ENCODE results near the gene CACNG4. TPM values are rescaled to one million over a fixed set of nuclear protein-coding genes. Genes with fewer than 3 reads are reported as not detected.
A peak's percentile ranks its signal among the peaks of the same experiment; 100 is the strongest.

CACNG4 gene
- 4.0 and 4.1 TPM in 2 replicates for total RNA-seq (2014; rRNA removed; shearing (Covaris generic))
- polyA plus RNA-seq (2016; fragmentation: Nextera tagmentation; extraction: Ambion mirVana), result 1.6 and 1.9 TPM in 2 replicates
- long read RNA-seq, result 0 reads

DNA sequence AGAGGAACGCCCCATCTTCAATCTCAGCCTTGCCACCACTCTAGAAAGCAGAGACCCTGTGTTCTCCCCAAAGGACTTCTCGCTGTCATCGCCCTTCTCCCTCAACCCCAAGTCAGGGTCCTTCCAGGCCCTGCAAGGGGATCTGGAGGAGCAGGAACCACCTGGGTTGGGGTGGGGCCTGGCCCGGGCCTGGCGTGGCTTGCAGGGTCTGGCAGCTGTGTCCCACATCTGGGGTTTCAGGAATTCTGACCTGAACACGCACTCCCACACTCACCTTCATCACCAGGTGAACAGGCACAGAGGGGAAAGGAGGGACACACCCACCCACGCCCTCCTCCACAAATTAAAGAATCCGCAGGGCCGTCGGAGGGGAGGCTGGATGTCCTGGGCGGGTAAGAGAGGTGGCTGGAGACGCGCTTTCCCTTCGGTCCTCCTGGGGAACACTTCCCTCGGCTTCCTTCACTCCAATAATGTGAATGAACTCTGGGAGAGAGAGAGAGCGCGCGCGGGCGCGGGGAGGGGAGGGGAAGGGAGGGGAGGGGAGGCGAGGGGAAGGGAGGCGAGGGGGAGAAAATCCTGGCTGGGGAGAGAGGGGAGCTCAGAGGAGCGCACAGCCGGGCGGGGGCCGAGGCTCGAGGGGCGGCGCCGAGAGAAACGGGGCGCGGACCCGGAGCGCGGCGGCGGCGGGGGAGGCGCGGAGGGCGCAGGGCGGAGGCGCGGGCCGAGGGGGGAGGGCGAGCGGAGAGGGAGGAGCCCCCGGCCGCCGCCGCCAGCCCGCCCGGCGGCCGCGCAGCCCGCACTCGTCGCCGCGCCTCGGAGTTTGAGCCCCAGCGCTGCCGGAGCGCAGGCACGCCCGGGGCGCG is at the start of gene CACNG4:
CACNG4 (plus strand) TSS at position 799 of the 863 bp plus-strand sequence. CDS start 205 bp downstream, outside the sequence.
- no peaks in the 10 kb centered on the region for H3K9me2 ChIP-seq (ENCODE audit: insufficient read depth)
- peaks cover 45% of the 10 kb centered on the region for H3K27me3 ChIP-seq (ENCODE audit: insufficient read depth)
- peak within 1 kb of the TSS; percentile 99 for H3K4me2 ChIP-seq
- H2AFZ ChIP-seq, result peak within 1 kb of the TSS; percentile 96
- no peaks in the 10 kb centered on the region for H3K9me3 Mint-ChIP-seq
- no peaks in the 10 kb centered on the region for H3K36me3 ChIP-seq (ENCODE audit: insufficient read depth)
- peak within 1 kb of the TSS; percentile 80 for H3K4me3 Mint-ChIP-seq
- H3K79me2 ChIP-seq (replicated peaks; ENCODE audit: insufficient read depth), result no peaks in the 10 kb centered on the region
- H3K4me1 Mint-ChIP-seq, result peaks cover 35% of the 10 kb centered on the region
- H3K27ac ChIP-seq (ENCODE audit: low read depth), result no peak within 1 kb of the TSS
- H3K27me3 Mint-ChIP-seq (ENCODE audit: insufficient read depth, low read depth, poor library complexity), result peaks cover 58% of the 10 kb centered on the region
- peak within 1 kb of the TSS; percentile 84 for H3K4me3 ChIP-seq
- H3F3A ChIP-seq (replicated peaks; ENCODE audit: low read depth), result 0 out of 2 replicates have a peak, but pooled peaks cover 4% of the 10 kb centered on the region
- no peak within 1 kb of the TSS for H3K27ac Mint-ChIP-seq
- ATAC-seq, result peak; percentile 27
- H4K20me1 ChIP-seq (replicated peaks; ENCODE audit: insufficient read depth), result no peaks in the 10 kb centered on the region; the same call in 1 of the 2 replicates
- H3K4me1 ChIP-seq (ENCODE audit: insufficient read depth), result peaks cover 17% of the 10 kb centered on the region; the same call in 1 of the 2 replicates
- TF ChIP-seq, protein P1, sequence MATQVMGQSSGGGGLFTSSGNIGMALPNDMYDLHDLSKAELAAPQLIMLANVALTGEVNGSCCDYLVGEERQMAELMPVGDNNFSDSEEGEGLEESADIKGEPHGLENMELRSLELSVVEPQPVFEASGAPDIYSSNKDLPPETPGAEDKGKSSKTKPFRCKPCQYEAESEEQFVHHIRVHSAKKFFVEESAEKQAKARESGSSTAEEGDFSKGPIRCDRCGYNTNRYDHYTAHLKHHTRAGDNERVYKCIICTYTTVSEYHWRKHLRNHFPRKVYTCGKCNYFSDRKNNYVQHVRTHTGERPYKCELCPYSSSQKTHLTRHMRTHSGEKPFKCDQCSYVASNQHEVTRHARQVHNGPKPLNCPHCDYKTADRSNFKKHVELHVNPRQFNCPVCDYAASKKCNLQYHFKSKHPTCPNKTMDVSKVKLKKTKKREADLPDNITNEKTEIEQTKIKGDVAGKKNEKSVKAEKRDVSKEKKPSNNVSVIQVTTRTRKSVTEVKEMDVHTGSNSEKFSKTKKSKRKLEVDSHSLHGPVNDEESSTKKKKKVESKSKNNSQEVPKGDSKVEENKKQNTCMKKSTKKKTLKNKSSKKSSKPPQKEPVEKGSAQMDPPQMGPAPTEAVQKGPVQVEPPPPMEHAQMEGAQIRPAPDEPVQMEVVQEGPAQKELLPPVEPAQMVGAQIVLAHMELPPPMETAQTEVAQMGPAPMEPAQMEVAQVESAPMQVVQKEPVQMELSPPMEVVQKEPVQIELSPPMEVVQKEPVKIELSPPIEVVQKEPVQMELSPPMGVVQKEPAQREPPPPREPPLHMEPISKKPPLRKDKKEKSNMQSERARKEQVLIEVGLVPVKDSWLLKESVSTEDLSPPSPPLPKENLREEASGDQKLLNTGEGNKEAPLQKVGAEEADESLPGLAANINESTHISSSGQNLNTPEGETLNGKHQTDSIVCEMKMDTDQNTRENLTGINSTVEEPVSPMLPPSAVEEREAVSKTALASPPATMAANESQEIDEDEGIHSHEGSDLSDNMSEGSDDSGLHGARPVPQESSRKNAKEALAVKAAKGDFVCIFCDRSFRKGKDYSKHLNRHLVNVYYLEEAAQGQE (IDR thresholded peaks at IDR 0.05; ENCODE audit: unreplicated experiment), result no peak
- no peak for TF ChIP-seq ZNF114 (CRISPR knock-in tag; IDR thresholded peaks at IDR 0.05)
- TF ChIP-seq, protein P2, sequence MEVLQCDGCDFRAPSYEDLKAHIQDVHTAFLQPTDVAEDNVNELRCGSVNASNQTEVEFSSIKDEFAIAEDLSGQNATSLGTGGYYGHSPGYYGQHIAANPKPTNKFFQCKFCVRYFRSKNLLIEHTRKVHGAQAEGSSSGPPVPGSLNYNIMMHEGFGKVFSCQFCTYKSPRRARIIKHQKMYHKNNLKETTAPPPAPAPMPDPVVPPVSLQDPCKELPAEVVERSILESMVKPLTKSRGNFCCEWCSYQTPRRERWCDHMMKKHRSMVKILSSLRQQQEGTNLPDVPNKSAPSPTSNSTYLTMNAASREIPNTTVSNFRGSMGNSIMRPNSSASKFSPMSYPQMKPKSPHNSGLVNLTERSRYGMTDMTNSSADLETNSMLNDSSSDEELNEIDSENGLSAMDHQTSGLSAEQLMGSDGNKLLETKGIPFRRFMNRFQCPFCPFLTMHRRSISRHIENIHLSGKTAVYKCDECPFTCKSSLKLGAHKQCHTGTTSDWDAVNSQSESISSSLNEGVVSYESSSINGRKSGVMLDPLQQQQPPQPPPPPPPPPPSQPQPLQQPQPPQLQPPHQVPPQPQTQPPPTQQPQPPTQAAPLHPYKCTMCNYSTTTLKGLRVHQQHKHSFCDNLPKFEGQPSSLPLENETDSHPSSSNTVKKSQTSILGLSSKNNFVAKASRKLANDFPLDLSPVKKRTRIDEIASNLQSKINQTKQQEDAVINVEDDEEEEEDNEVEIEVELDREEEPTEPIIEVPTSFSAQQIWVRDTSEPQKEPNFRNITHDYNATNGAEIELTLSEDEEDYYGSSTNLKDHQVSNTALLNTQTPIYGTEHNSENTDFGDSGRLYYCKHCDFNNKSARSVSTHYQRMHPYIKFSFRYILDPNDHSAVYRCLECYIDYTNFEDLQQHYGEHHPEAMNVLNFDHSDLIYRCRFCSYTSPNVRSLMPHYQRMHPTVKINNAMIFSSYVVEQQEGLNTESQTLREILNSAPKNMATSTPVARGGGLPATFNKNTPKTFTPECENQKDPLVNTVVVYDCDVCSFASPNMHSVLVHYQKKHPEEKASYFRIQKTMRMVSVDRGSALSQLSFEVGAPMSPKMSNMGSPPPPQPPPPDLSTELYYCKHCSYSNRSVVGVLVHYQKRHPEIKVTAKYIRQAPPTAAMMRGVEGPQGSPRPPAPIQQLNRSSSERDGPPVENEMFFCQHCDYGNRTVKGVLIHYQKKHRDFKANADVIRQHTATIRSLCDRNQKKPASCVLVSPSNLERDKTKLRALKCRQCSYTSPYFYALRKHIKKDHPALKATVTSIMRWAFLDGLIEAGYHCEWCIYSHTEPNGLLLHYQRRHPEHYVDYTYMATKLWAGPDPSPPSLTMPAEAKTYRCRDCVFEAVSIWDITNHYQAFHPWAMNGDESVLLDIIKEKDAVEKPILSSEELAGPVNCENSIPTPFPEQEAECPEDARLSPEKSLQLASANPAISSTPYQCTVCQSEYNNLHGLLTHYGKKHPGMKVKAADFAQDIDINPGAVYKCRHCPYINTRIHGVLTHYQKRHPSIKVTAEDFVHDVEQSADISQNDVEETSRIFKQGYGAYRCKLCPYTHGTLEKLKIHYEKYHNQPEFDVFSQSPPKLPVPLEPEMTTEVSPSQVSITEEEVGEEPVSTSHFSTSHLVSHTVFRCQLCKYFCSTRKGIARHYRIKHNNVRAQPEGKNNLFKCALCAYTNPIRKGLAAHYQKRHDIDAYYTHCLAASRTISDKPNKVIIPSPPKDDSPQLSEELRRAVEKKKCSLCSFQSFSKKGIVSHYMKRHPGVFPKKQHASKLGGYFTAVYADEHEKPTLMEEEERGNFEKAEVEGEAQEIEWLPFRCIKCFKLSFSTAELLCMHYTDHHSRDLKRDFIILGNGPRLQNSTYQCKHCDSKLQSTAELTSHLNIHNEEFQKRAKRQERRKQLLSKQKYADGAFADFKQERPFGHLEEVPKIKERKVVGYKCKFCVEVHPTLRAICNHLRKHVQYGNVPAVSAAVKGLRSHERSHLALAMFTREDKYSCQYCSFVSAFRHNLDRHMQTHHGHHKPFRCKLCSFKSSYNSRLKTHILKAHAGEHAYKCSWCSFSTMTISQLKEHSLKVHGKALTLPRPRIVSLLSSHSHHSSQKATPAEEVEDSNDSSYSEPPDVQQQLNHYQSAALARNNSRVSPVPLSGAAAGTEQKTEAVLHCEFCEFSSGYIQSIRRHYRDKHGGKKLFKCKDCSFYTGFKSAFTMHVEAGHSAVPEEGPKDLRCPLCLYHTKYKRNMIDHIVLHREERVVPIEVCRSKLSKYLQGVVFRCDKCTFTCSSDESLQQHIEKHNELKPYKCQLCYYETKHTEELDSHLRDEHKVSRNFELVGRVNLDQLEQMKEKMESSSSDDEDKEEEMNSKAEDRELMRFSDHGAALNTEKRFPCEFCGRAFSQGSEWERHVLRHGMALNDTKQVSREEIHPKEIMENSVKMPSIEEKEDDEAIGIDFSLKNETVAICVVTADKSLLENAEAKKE (CRISPR knock-in tag; IDR thresholded peaks at IDR 0.05), result no peak
- no peak for TF ChIP-seq EZH2phosphoT487 (IDR thresholded peaks at IDR 0.05; ENCODE audit: unreplicated experiment)
- no peak for TF ChIP-seq EZH2 (IDR thresholded peaks at IDR 0.05; ENCODE audit: low read depth, unreplicated experiment)
- no peak for TF ChIP-seq ZNF331 (CRISPR knock-in tag; IDR thresholded peaks at IDR 0.05; ENCODE audit: low read depth)
- TF ChIP-seq JUNB (IDR thresholded peaks at IDR 0.05; ENCODE audit: unreplicated experiment), result no peak
- no peaks in the 10 kb centered on the region for H3K36me3 Mint-ChIP-seq (ENCODE audit: low read depth)
- peak; percentile 67 for DNase-seq (ENCODE audit: low spot score)

All from GM23338 (cell line).